SJCRH30 (cell line): ENCODE measurements around the gene ZNF354C. TPM values are rescaled to one million over a fixed set of nuclear protein-coding genes. Genes with fewer than 3 reads are reported as not detected.
"Not testable (repeated sequence)": the region's sequence is repeated elsewhere in the genome, so short reads cannot be mapped to it uniquely, and the experiment has no call there.

Experiments used
- DNase-seq, 2 experiments: peaks; one replicate each; pipeline ENCODE4 v3.0.0-alpha.2; 2015 to 2020
- H3K27ac ChIP-seq: fragments of 250-450 bp; sonication (Bioruptor Pico); 2 replicates; pipeline ENCODE4 v1.5.1; 2020; ENCODE audit warnings: mild to moderate bottlenecking, moderate library complexity
- H3K27me3 ChIP-seq: fragments of 250-450 bp; sonication (Bioruptor Pico); 2 replicates; pipeline ENCODE4 v1.5.1; 2020; ENCODE audit warnings: mild to moderate bottlenecking, moderate library complexity
- H3K36me3 ChIP-seq: fragments of 250-450 bp; sonication (Bioruptor Pico); 2 replicates; pipeline ENCODE4 v1.5.1; 2020; ENCODE audit warnings: mild to moderate bottlenecking, moderate library complexity
- H3K4me1 ChIP-seq: fragments of 250-450 bp; sonication (Bioruptor Pico); 2 replicates; pipeline ENCODE4 v1.5.1; 2020; ENCODE audit warnings: mild to moderate bottlenecking, moderate library complexity
- H3K4me3 ChIP-seq: fragments of 250-450 bp; sonication (Bioruptor Pico); 2 replicates; pipeline ENCODE4 v1.5.1; 2020; ENCODE audit warnings: mild to moderate bottlenecking, moderate library complexity
- H3K9me3 ChIP-seq: fragments of 250-450 bp; sonication (Bioruptor Pico); replicated peaks from 2 replicates; pipeline ENCODE4 v1.5.1; 2020; ENCODE audit warnings: mild to moderate bottlenecking, moderate library complexity
- total RNA-seq: library from RNA; depleted of rRNA; stranded (reverse); fragments of >200 nt; shearing (Covaris generic); gene quantifications from 2 replicates; pipeline ENCODE4 v1.2.3, GENCODE V29; 2014

The ZNF354C gene
- total RNA-seq, 1 experiment from 2014 or later: 15.8 TPM

- peaks cover 14% of the 10 kb centered on the region for H3K9me3 ChIP-seq
- no peaks in the 10 kb centered on the region for H3K36me3 ChIP-seq
- no peak overlapping the region for H3K27ac ChIP-seq
- DNase-seq: no peak
- H3K27me3 ChIP-seq: no peaks in the 10 kb centered on the region
- no peaks in the 10 kb centered on the region for H3K4me1 ChIP-seq
- no peak overlapping the region for H3K4me3 ChIP-seq
Observed at GRCh38 chr5:179089502-179089901, 29.3 kb downstream of the ZNF354C start.

- H3K9me3 ChIP-seq, H3K27me3 ChIP-seq, H3K27ac ChIP-seq, H3K4me3 ChIP-seq, H3K36me3 ChIP-seq, H3K4me1 ChIP-seq, DNase-seq: not testable (repeated sequence)
Observed at GRCh38 chr5:179101282-179101681, 41.1 kb downstream of the ZNF354C start.

- no peak for DNase-seq
- Histone ChIP-seq H3K9me3 (no peaks in the 10 kb centered on the region), H3K27ac (no peak overlapping the region)
Observed at GRCh38 chr5:179110528-179110927, 50.4 kb downstream of the ZNF354C start.

DNA sequence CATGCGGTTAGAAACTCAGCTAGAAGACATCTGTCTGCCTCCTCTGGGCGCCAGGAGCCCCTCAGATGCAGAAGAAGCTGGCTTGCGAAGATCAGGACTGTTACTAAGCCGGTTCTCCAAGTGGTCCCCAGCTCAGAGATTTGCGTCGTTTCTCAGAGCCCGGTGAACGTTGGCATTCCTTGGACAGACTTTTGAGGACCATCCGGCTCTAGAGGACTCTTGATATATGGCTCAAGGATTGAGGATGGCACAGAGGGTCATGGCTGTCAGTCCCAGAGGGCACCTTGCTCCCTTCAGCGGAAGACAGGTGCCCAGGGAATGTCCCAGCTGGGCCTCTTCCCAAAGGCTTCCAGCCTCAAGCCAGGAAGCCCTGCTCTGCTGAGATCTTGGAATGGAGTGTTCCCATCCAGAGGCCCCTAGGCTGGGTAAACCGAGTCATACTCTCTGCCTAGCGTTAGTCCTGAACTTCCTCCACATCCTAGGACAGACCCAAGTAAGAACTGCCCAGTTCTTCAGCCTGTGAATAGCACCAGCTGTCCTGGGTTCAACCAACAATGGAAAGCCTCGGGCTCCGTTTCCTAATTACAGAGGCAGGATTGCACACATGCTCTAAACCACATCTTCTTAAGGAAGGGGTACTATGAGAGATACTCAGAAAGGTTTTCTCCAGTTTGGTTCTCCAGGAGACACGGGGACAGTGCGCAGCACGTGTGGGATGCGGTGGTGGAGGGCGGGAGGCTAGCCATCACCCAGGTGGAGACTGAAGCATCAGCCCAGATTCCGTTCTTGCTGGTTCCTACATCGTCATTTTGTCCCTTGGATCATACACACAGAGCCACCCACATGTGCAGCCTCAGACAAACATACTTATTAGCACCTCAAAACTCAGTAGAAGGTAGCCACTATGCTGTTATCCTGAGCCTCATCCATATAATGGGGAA, 51.4 kb downstream of the ZNF354C start:
- Histone ChIP-seq H3K4me1 (no peaks in the 10 kb centered on the region), H3K9me3 (no peaks in the 10 kb centered on the region), H3K27ac (no peak overlapping the region), H3K4me3 (no peak overlapping the region), H3K36me3 (no peaks in the 10 kb centered on the region), H3K27me3 (no peaks in the 10 kb centered on the region)
- no peak for DNase-seq

More at GRCh38 chr5:179110528-179110927, 50.4 kb downstream of the ZNF354C start:
- Histone ChIP-seq H3K4me3 (no peak overlapping the region), H3K27me3 (no peaks in the 10 kb centered on the region), H3K36me3 (no peaks in the 10 kb centered on the region), H3K4me1 (no peaks in the 10 kb centered on the region)

GRCh38 chr5:179112469-179113142, 52.4 kb downstream of the ZNF354C start:
- no peak overlapping the region for H3K27ac ChIP-seq

GRCh38 chr5:179113143-179113530, 53.0 kb downstream of the ZNF354C start:
- no peaks in the 10 kb centered on the region for H3K27me3 ChIP-seq
- H3K4me3 ChIP-seq: no peak overlapping the region
- DNase-seq: no peak
- H3K9me3 ChIP-seq: no peaks in the 10 kb centered on the region
- no peaks in the 10 kb centered on the region for H3K36me3 ChIP-seq
- H3K27ac ChIP-seq: no peak overlapping the region
- H3K4me1 ChIP-seq: no peaks in the 10 kb centered on the region

More at GRCh38 chr5:179112469-179113142, 52.4 kb downstream of the ZNF354C start:
- Histone ChIP-seq H3K36me3 (no peaks in the 10 kb centered on the region), H3K9me3 (no peaks in the 10 kb centered on the region), H3K4me1 (no peaks in the 10 kb centered on the region), H3K27me3 (no peaks in the 10 kb centered on the region), H3K4me3 (no peak overlapping the region)
- DNase-seq: no peak

GRCh38 chr5:179113945-179114641, 53.9 kb downstream of the ZNF354C start:
- Histone ChIP-seq H3K27ac (no peak overlapping the region), H3K4me3 (no peak overlapping the region), H3K27me3 (no peaks in the 10 kb centered on the region), H3K36me3 (no peaks in the 10 kb centered on the region), H3K4me1 (no peaks in the 10 kb centered on the region), H3K9me3 (no peaks in the 10 kb centered on the region)
- no peak for DNase-seq

DNA sequence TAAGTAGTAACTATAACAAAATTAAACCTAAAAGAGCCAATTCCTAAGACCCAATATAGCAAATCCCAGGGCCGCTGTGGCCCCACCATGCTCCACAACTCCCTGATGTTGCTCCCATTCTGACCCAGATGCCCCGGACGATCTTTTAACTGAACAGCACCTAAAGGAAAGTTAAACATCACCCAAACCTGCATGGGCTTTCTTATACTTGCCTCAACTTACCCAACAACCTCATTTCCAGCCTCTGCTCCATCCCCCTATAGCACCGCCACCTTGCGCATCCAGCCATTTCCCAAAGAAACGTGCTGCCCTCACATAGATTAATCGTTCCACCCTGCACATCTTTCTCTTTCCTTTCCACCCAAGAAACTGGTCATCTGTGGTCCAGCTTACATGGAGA, 54.6 kb downstream of the ZNF354C start:
- no peak overlapping the region for H3K4me3 ChIP-seq
- H3K4me1 ChIP-seq: no peaks in the 10 kb centered on the region
- no peak for DNase-seq
- H3K36me3 ChIP-seq: no peaks in the 10 kb centered on the region
- H3K27ac ChIP-seq: no peak overlapping the region
- H3K9me3 ChIP-seq: no peaks in the 10 kb centered on the region
- H3K27me3 ChIP-seq: no peaks in the 10 kb centered on the region

DNA sequence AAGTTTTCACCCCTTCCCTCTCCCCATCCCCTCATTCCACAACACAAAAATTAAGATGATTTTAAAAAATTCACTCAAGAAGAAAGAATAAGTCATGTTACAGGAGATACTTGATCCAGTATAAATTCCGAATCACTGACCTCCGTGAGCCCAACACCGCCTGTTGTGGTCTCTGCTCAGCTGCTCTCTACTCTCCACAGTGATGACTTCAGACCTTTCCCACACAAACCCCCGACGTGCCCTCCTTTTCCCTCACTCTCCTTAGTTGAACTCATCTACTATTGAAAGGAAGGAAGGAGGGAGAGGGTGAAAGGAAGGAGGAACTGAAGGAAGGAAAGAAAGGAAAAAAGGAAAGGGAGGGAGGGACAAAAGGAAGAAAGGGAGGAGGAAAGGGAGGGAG, 55.1 kb downstream of the ZNF354C start:
- Histone ChIP-seq H3K27me3 (no peaks in the 10 kb centered on the region), H3K27ac (no peak overlapping the region), H3K4me3 (no peak overlapping the region), H3K4me1 (no peaks in the 10 kb centered on the region), H3K9me3 (no peaks in the 10 kb centered on the region), H3K36me3 (no peaks in the 10 kb centered on the region)
- no peak for DNase-seq

DNA sequence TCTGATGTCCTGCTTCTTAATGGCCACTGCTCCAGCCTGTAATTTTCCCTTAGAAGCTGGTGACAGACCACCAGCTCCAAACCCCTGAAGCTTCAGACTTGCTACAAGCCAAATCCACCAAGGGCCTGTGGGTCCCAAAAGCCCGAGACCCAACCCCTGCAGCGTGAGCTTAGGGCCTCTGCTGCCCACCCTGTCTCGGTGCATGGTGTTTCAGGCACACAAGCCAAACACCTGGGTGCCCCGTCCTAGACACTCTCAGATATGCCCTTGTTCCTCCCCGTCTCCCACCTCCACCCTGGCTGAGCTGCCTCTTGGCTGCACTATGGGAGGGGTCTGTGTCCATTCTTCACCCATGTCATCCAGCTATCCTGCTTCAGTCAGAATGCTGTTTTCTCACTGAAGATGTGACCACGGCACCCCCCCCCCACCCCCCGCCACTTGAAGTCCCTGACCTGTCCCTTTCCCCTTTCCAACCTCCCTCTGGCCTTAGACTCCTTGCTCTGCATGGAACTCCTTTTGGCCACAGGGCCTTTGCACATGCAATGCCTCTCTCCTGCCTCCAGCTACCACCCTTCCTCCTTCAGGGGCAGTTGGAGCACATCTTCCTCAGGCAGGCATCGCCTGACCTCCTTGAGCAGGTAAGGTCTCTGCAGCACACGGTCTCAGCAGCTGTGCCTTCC, 55.8 kb downstream of the ZNF354C start:
- Histone ChIP-seq H3K36me3 (no peaks in the 10 kb centered on the region), H3K27me3 (no peaks in the 10 kb centered on the region), H3K9me3 (no peaks in the 10 kb centered on the region), H3K4me3 (no peak overlapping the region), H3K4me1 (no peaks in the 10 kb centered on the region), H3K27ac (no peak overlapping the region)
- no peak for DNase-seq

DNA sequence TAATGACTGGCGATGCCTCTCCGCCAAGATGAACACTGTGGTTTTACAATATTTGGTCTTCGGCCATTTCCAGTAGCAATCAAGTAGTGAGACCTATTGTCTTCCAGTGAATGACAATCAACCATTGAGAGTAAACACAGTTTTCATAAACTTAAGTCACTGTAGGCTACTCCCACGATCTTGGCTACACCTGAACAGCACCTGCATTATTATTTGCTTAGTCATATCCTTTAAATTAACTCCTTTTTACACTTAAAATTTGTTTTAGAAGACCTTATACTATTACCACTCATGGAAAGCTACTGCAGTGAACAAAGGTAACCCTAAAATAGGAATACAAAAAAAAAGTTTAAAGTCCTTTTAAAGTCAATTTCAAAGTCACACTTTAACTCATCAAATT, 58.2 kb downstream of the ZNF354C start:
- Histone ChIP-seq H3K9me3 (no peaks in the 10 kb centered on the region), H3K4me3 (no peak overlapping the region), H3K27ac (no peak overlapping the region), H3K36me3 (no peaks in the 10 kb centered on the region), H3K4me1 (no peaks in the 10 kb centered on the region), H3K27me3 (no peaks in the 10 kb centered on the region)
- DNase-seq: no peak

GRCh38 chr5:179118756-179119414, 58.7 kb downstream of the ZNF354C start:
- no peak overlapping the region for H3K4me3 ChIP-seq
- no peaks in the 10 kb centered on the region for H3K9me3 ChIP-seq
- no peaks in the 10 kb centered on the region for H3K4me1 ChIP-seq
- no peaks in the 10 kb centered on the region for H3K36me3 ChIP-seq
- no peaks in the 10 kb centered on the region for H3K27me3 ChIP-seq
- no peak for DNase-seq
- no peak overlapping the region for H3K27ac ChIP-seq

DNA sequence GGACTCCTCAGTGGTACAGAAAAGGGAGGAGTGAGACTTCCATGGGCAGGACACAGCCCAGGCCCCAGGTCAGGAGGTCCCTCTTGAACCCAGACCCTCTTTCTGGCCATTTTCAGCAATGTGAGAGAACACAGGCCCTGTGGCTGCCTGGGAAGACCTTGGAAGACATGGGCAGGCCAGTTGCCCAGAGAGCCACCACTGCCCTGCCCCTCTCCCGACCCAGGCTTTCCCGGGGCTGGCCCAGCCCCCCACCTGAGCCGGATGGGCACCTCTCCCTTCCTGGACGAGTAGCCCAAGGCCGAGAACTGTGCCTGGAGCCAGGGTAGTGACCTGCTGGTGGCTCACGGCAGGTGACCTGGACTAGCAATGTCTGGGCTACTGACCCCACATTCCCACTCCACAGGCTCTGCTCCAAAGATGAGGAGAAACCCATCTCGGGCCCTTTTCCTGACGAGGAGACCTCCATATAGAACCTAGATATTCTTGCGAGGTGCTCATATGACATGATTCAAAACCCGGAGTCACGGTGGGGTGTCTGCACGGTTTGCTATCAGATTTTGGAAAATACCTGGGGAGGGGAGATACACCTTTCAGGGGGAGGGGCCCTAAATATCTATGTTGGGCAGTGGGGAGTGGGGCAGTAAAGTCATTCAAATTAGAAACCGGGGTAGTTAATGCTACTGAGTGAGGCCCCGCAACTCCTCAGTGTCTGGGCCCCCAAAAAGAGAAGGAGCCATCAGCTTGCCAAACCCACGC, 59.4 kb downstream of the ZNF354C start:
- no peaks in the 10 kb centered on the region for H3K27me3 ChIP-seq
- no peaks in the 10 kb centered on the region for H3K4me1 ChIP-seq
- no peak overlapping the region for H3K27ac ChIP-seq
- DNase-seq: no peak
- H3K4me3 ChIP-seq: no peak overlapping the region
- H3K36me3 ChIP-seq: no peaks in the 10 kb centered on the region
- no peaks in the 10 kb centered on the region for H3K9me3 ChIP-seq
